ENCODE data around the gene ENTHD1.
"Not testable (repeated sequence)": the region's sequence is repeated elsewhere in the genome, so short reads cannot be mapped to it uniquely, and the experiment has no call there.

Gene ENTHD1

GRCh38 chr22:39746600-39747262 is 146.8 kb downstream of the ENTHD1 start:
- Histone ChIP-seq H3K9ac (ENCODE audit: low read length) (no peak overlapping the region), H3K27me3 (ENCODE audit: control insufficient read depth, insufficient read depth, low read length) (peaks cover 4% of the 10 kb centered on the region), H3K9me3 (ENCODE audit: control insufficient read depth, low read length) (no peaks in the 10 kb centered on the region), H3K4me1 (ENCODE audit: control insufficient read depth, insufficient read depth, low read length) (no peaks in the 10 kb centered on the region), H3K4me3 (ENCODE audit: low read length) (no peak overlapping the region), H3K36me3 (ENCODE audit: control insufficient read depth, insufficient read depth, low read length) (no peaks in the 10 kb centered on the region)

GRCh38 chr22:39745789-39746188 is 147.8 kb downstream of the ENTHD1 start:
- H3K4me3 ChIP-seq (ENCODE audit: low read length): no peak overlapping the region
- no peak overlapping the region for H3K9ac ChIP-seq (ENCODE audit: low read length)
- no peaks in the 10 kb centered on the region for H3K4me1 ChIP-seq (ENCODE audit: control insufficient read depth, insufficient read depth, low read length)
- peaks cover 4% of the 10 kb centered on the region for H3K27me3 ChIP-seq (ENCODE audit: control insufficient read depth, insufficient read depth, low read length)
- no peaks in the 10 kb centered on the region for H3K9me3 ChIP-seq (ENCODE audit: control insufficient read depth, low read length)
- H3K36me3 ChIP-seq (ENCODE audit: control insufficient read depth, insufficient read depth, low read length): no peaks in the 10 kb centered on the region

GRCh38 chr22:39744353-39744752 is 149.2 kb downstream of the ENTHD1 start:
- Histone ChIP-seq H3K27me3 (ENCODE audit: control insufficient read depth, insufficient read depth, low read length) (peaks cover 4% of the 10 kb centered on the region), H3K9me3 (ENCODE audit: control insufficient read depth, low read length) (no peaks in the 10 kb centered on the region), H3K4me1 (ENCODE audit: control insufficient read depth, insufficient read depth, low read length) (no peaks in the 10 kb centered on the region), H3K4me3 (ENCODE audit: low read length) (no peak overlapping the region), H3K9ac (ENCODE audit: low read length) (no peak overlapping the region), H3K36me3 (ENCODE audit: control insufficient read depth, insufficient read depth, low read length) (no peaks in the 10 kb centered on the region)

GRCh38 chr22:39743935-39744334 is 149.6 kb downstream of the ENTHD1 start:
- no peak overlapping the region for H3K9ac ChIP-seq (ENCODE audit: low read length)
- H3K4me3 ChIP-seq (ENCODE audit: low read length): no peak overlapping the region
- no peaks in the 10 kb centered on the region for H3K36me3 ChIP-seq (ENCODE audit: control insufficient read depth, insufficient read depth, low read length)
- peaks cover 4% of the 10 kb centered on the region for H3K27me3 ChIP-seq (ENCODE audit: control insufficient read depth, insufficient read depth, low read length)
- H3K9me3 ChIP-seq (ENCODE audit: control insufficient read depth, low read length): no peaks in the 10 kb centered on the region
- no peaks in the 10 kb centered on the region for H3K4me1 ChIP-seq (ENCODE audit: control insufficient read depth, insufficient read depth, low read length)

- Histone ChIP-seq H3K4me3 (ENCODE audit: low read length) (no peak overlapping the region), H3K9ac (ENCODE audit: low read length) (no peak overlapping the region), H3K9me3 (ENCODE audit: control insufficient read depth, low read length) (no peaks in the 10 kb centered on the region), H3K36me3 (ENCODE audit: control insufficient read depth, insufficient read depth, low read length) (no peaks in the 10 kb centered on the region), H3K27me3 (ENCODE audit: control insufficient read depth, insufficient read depth, low read length) (peaks cover 4% of the 10 kb centered on the region), H3K4me1 (ENCODE audit: control insufficient read depth, insufficient read depth, low read length) (no peaks in the 10 kb centered on the region)
Measured at GRCh38 chr22:39739338-39740027, 154.1 kb downstream of the ENTHD1 start.

- Histone ChIP-seq H3K4me1 (ENCODE audit: control insufficient read depth, insufficient read depth, low read length) (no peaks in the 10 kb centered on the region), H3K9me3 (ENCODE audit: control insufficient read depth, low read length) (no peaks in the 10 kb centered on the region), H3K4me3 (ENCODE audit: low read length) (no peak overlapping the region), H3K36me3 (ENCODE audit: control insufficient read depth, insufficient read depth, low read length) (no peaks in the 10 kb centered on the region), H3K9ac (ENCODE audit: low read length) (no peak overlapping the region), H3K27me3 (ENCODE audit: control insufficient read depth, insufficient read depth, low read length) (peaks cover 2% of the 10 kb centered on the region)
Measured at GRCh38 chr22:39738746-39739145, 154.8 kb downstream of the ENTHD1 start.

GRCh38 chr22:39735776-39736175 is 157.8 kb downstream of the ENTHD1 start:
- H3K36me3 ChIP-seq (ENCODE audit: control insufficient read depth, insufficient read depth, low read length): no peaks in the 10 kb centered on the region
- no peaks in the 10 kb centered on the region for H3K9me3 ChIP-seq (ENCODE audit: control insufficient read depth, low read length)
- no peaks in the 10 kb centered on the region for H3K4me1 ChIP-seq (ENCODE audit: control insufficient read depth, insufficient read depth, low read length)
- no peak overlapping the region for H3K4me3 ChIP-seq (ENCODE audit: low read length)
- H3K27me3 ChIP-seq (ENCODE audit: control insufficient read depth, insufficient read depth, low read length): peaks cover 7% of the 10 kb centered on the region
- H3K9ac ChIP-seq (ENCODE audit: low read length): no peak overlapping the region

- H3K27me3 ChIP-seq (ENCODE audit: control insufficient read depth, insufficient read depth, low read length): peaks cover 7% of the 10 kb centered on the region
Measured at GRCh38 chr22:39734866-39735265, 158.7 kb downstream of the ENTHD1 start.

GRCh38 chr22:39734046-39734445 is 159.5 kb downstream of the ENTHD1 start:
- H3K9me3 ChIP-seq (ENCODE audit: control insufficient read depth, low read length); H3K4me3 ChIP-seq (ENCODE audit: low read length); H3K4me1 ChIP-seq (ENCODE audit: control insufficient read depth, insufficient read depth, low read length); H3K36me3 ChIP-seq (ENCODE audit: control insufficient read depth, insufficient read depth, low read length); H3K9ac ChIP-seq (ENCODE audit: low read length); H3K27me3 ChIP-seq (ENCODE audit: control insufficient read depth, insufficient read depth, low read length): not testable (repeated sequence)

More at GRCh38 chr22:39734866-39735265, 158.7 kb downstream of the ENTHD1 start:
- no peaks in the 10 kb centered on the region for H3K4me1 ChIP-seq (ENCODE audit: control insufficient read depth, insufficient read depth, low read length)
- no peaks in the 10 kb centered on the region for H3K36me3 ChIP-seq (ENCODE audit: control insufficient read depth, insufficient read depth, low read length)
- H3K9ac ChIP-seq (ENCODE audit: low read length): no peak overlapping the region
- H3K9me3 ChIP-seq (ENCODE audit: control insufficient read depth, low read length): no peaks in the 10 kb centered on the region
- H3K4me3 ChIP-seq (ENCODE audit: low read length): no peak overlapping the region

- Histone ChIP-seq H3K4me1 (ENCODE audit: control insufficient read depth, insufficient read depth, low read length) (no peaks in the 10 kb centered on the region), H3K36me3 (ENCODE audit: control insufficient read depth, insufficient read depth, low read length) (no peaks in the 10 kb centered on the region), H3K4me3 (ENCODE audit: low read length) (no peak overlapping the region), H3K27me3 (ENCODE audit: control insufficient read depth, insufficient read depth, low read length) (peaks cover 7% of the 10 kb centered on the region), H3K9me3 (ENCODE audit: control insufficient read depth, low read length) (no peaks in the 10 kb centered on the region), H3K9ac (ENCODE audit: low read length) (no peak overlapping the region)
Measured at GRCh38 chr22:39733191-39733590, 160.4 kb downstream of the ENTHD1 start.

GRCh38 chr22:39732625-39733024 is 160.9 kb downstream of the ENTHD1 start:
- no peak overlapping the region for H3K9ac ChIP-seq (ENCODE audit: low read length)
- no peaks in the 10 kb centered on the region for H3K4me1 ChIP-seq (ENCODE audit: control insufficient read depth, insufficient read depth, low read length)
- H3K9me3 ChIP-seq (ENCODE audit: control insufficient read depth, low read length): no peaks in the 10 kb centered on the region
- H3K4me3 ChIP-seq (ENCODE audit: low read length): no peak overlapping the region
- no peaks in the 10 kb centered on the region for H3K36me3 ChIP-seq (ENCODE audit: control insufficient read depth, insufficient read depth, low read length)
- H3K27me3 ChIP-seq (ENCODE audit: control insufficient read depth, insufficient read depth, low read length): peaks cover 7% of the 10 kb centered on the region

- Histone ChIP-seq H3K9ac (ENCODE audit: low read length) (no peak overlapping the region), H3K9me3 (ENCODE audit: control insufficient read depth, low read length) (no peaks in the 10 kb centered on the region), H3K4me3 (ENCODE audit: low read length) (no peak overlapping the region), H3K4me1 (ENCODE audit: control insufficient read depth, insufficient read depth, low read length) (no peaks in the 10 kb centered on the region), H3K27me3 (ENCODE audit: control insufficient read depth, insufficient read depth, low read length) (peaks cover 7% of the 10 kb centered on the region), H3K36me3 (ENCODE audit: control insufficient read depth, insufficient read depth, low read length) (no peaks in the 10 kb centered on the region)
Measured at GRCh38 chr22:39731881-39732555, 161.5 kb downstream of the ENTHD1 start.

Measured in mucosa of stomach (tissue), 1 donor.